ENCODE measurements around the gene ADAP1. TPM values are rescaled to one million over a fixed set of nuclear protein-coding genes. Genes with fewer than 3 reads are reported as not detected.

The ADAP1 gene
- total and polyA plus RNA-seq, 2 of the 13 experiments (the other 11 are each of a cell fraction or from before 2014, with no cell fraction given) = 10.5 to 24.6 TPM

GRCh38 chr7:873367-874002, 81.0 kb downstream of the ADAP1 start (continued):
- TF ChIP-seq ZBTB2 (CRISPR knock-in tag; IDR thresholded peaks at IDR 0.05; ENCODE audit: low read depth) (no peak), ZNF343 (CRISPR knock-in tag; IDR thresholded peaks at IDR 0.05) (no peak), SP140L (CRISPR knock-in tag; IDR thresholded peaks at IDR 0.05; ENCODE audit: borderline replicate concordance) (no peak), ZNF263 (CRISPR knock-in tag; IDR thresholded peaks at IDR 0.05) (peak; percentile 79), GPBP1L1 (CRISPR knock-in tag; IDR thresholded peaks at IDR 0.05) (no peak), SP1 (IDR thresholded peaks at IDR 0.05) (no peak), SP1 (CRISPR knock-in tag; IDR thresholded peaks at IDR 0.05) (peak; percentile 62), FOSL2 (CRISPR knock-in tag; IDR thresholded peaks at IDR 0.05) (peak; percentile 70), JUND (CRISPR knock-in tag; IDR thresholded peaks at IDR 0.05) (peak; percentile 61; the same call in 1 of the 2 replicates), PATZ1 (CRISPR knock-in tag; IDR thresholded peaks at IDR 0.05) (peak; percentile 63; the same call in 1 of the 2 replicates), ZKSCAN8 (CRISPR knock-in tag; IDR thresholded peaks at IDR 0.05; ENCODE audit: borderline replicate concordance) (0 out of 2 replicates have a peak, but pooled peaks have one; percentile 71), ZGPAT (CRISPR knock-in tag; IDR thresholded peaks at IDR 0.05) (peak; percentile 93), GMEB1 (CRISPR knock-in tag; IDR thresholded peaks at IDR 0.05; ENCODE audit: borderline replicate concordance) (peak; percentile 63; the same call in 1 of the 2 replicates), CREB1 (IDR thresholded peaks at IDR 0.05) (peak; percentile 56; the same call in 1 of the 2 replicates), CREB1 (CRISPR knock-in tag; IDR thresholded peaks at IDR 0.05) (no peak), ZNF580 (CRISPR knock-in tag; IDR thresholded peaks at IDR 0.05; ENCODE audit: borderline replicate concordance, low read depth) (peak; percentile 98), ZNF747 (CRISPR knock-in tag; IDR thresholded peaks at IDR 0.05; ENCODE audit: borderline replicate concordance) (0 out of 2 replicates have a peak, but pooled peaks have one; percentile 65), PBX2 (CRISPR knock-in tag; IDR thresholded peaks at IDR 0.05) (no peak), ZNF816 (CRISPR knock-in tag; IDR thresholded peaks at IDR 0.05; ENCODE audit: borderline replicate concordance) (no peak; the same call in 1 of the 2 replicates), AGO2 (optimal IDR thresholded peaks at IDR 0.05; ENCODE audit: low read depth, low read length) (no peak), ZBTB8A (CRISPR knock-in tag; IDR thresholded peaks at IDR 0.05; ENCODE audit: borderline replicate concordance, low read depth) (no peak)
